ENCODE data around the gene TMEM121B.

The TMEM121B gene

DNA sequence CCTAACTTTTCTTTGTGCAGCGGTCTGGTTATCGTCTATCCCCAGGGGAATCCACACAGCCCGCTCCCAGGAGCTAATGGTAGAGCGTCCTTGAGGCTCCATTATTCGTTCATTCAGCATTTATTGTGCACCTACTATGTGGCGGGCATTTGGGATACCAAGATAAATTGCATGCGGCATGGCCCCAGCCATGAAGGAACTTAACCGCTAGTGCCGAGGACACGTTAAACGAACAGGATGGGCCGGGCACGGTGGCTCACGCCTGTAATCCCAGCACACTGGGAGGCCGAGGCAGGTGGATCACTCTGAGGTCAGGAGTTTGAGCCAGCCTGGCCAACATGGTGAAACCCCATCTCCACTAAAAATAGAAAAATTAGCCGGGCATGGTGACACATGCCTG lies 11.2 kb downstream of the TMEM121B start:
- no peak for DNase-seq

- DNase-seq = no peak
Measured at GRCh38 chr22:17109113-17109865, 11.9 kb downstream of the TMEM121B start.

GRCh38 chr22:17108256-17109112 lies 12.7 kb downstream of the TMEM121B start:
- DNase-seq = no peak

GRCh38 chr22:17107547-17107810 lies 13.7 kb downstream of the TMEM121B start:
- no peak for DNase-seq

GRCh38 chr22:17106785-17107546 lies 14.2 kb downstream of the TMEM121B start:
- DNase-seq = no peak

DNA sequence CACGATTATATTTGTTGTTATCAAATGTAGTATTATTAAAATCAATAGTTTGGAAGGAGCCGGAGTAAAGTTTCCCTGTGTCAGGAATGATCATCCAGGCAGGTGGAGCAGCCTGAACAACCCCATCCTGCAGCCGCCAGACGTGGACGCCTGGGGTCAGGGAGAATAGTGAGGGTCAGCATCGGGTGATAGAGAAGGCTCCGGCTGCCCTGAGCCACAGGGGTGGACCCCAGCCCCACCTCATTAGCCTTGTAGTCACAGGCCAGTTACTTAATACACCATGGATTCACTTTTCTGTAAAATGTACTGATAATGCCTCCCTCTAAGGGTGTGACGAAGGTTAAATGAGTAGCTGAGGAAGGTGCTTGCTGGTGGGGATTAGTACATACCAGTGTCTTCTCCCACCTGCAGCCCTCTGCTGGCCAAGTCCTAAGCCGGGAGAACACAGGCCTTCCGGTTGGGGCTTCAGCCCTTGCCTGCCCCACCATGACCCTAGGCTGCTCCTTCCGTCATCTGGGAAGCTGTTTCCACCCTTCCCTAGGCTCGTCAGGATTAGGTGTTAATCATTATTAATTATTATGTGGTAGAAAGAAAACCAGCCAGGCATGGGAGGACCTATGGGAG lies 14.9 kb downstream of the TMEM121B start:
- DNase-seq = no peak

DNA sequence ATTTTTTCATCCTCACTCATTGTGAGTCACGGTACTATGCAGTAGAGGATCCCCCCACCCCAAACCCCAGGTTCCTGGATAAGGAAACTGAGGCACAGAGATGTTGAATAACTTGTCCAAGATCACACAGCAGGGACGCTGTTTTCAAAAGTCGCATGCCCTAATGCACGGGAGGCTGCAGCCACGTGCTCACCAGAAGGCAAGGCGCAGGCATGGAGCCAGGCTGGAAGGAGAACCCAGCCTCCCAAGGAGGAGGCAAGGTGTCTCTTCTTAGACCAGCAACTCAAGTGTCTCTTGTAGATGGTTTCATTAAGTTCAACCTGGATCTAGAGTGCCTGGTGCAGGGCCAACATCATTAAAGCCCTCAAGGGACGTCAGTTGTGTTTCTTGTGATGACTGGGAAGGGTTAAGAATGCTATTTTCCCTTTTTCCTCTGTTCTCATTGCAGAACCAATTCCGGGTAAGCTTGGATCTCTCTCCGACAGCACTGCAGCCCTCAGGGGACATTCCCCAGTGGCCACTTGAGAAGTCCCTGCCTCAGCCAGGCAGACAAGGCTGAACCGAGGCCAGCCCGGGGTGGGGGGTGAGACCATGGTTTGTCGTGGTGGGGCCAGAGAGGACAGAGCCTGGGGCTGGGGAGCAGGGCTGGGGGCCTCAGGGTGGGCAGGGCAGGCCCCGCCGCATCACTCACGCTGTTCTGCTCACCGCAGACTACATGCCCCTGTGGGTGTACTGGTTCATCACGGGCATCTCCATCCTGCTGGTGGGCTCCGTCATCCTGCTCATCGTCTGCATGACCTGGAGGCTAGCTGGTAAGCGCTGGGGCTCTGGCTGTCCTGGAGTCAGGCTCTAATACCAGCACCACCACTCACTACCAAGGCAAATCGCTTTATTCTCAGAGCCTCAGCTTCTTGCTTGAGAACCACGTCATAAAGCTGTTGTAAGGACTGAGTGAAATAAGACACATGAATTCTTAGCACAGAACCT lies 15.7 kb downstream of the TMEM121B start:
- DNase-seq = no peak

DNA sequence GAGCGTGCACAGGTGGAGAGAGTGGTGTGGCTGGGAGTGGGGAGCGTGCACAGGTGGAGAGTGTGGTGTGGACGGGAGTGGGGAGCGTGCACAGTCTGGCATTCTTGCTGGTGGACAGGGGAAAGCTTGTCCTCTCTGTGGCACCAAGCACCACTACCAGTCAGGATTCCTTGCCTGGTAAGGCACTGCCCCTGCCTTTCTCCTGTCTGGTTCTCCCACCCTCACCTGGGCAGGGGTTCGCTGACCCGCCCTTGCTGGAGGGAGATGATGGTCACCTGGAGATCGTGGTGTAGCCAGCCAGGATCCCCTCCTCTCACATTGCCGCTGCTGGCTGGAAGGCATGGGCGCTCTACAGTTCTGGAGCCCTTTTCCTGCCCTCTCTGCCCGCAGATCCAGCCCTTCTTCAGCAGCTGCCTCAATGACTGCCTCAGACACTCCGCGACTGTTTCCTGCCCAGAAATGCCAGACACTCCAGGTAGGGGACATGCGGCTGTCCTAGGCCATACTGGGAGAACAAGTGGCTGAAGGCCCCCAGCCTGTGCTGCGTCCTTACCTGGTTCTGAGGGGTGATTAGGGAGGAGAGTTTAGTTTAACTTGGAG lies 16.7 kb downstream of the TMEM121B start:
- DNase-seq = no peak

- no peak for DNase-seq
Measured at GRCh38 chr22:17103351-17103750, 17.8 kb downstream of the TMEM121B start.

GRCh38 chr22:17102297-17102667 lies 18.9 kb downstream of the TMEM121B start:
- no peak for DNase-seq

DNA sequence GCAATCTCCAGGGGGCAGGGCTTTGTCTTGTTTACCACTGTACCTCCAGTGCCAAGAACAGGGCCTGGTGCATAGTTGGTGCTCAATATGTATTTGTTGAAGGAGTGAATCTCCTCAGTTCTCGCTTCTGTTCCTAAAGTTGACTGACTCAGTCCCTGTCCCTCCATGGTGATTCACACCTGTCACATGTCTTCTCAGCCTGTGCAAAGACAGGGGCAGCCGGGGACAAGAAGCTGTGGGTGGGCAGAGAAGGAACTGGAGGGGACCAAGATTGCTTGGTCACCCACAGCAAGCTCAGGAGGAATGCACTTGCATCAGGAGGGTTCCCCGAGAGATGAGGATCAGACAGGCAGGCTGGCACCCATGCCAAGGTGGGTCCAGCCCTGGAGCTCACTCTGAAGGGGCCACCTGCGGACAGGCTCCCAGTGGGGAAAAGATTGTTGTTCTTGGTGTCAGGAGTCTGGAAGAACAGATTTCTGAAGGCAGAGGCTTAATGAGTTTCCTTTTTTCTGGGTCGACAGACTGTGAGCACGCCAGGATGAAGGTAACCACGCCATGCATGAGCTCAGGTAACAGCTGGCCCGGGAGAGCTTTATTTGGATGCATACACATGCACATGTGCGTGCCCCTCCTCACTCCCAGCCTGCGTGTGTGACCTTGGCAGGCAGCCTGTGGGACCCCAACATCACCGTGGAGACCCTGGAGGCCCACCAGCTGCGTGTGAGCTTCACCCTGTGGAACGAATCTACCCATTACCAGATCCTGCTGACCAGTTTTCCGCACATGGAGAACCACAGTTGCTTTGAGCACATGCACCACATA lies 19.5 kb downstream of the TMEM121B start:
- no peak for DNase-seq

DNA sequence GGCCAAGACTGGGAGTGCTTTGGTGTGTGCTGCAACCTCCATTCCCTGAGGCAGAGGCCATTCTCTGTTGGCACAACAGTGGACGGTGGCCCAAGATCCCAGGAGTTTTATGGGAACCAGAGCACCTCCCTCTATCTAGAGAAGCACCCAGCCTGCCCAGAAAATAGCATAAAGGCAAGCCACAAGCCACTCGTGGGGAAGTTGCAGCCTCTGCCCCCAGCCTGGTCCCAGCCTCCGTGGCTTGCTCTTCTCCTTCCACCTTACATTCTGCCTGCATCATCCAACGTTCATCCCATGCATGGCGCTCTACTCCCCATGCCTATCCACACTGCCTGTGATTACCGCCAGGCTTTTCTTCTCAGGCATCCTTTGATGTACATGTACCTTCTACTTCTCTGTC lies 20.5 kb downstream of the TMEM121B start:
- no peak for DNase-seq

DNA sequence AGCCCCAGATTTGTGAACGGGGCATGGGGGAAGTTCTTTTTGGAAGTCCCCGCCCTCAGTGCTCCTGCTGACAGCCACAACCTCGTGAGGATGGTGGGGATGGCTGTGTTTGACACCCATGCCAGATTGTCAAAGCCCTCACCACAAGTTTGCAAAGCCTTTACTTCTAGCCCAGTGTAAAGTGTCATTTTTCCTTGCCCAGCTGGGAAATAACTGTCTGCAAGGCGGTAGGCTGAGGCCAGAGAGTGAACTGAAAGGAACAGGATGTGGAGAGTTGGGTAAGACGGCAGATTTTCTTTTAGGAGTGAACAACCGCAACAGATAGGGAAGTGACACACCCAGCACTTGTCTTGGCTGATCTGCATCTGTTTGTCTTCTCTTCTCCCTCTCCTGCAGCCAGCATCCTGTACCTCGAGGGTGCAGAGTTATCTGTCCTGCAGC lies 22.8 kb downstream of the TMEM121B start:
- no peak for DNase-seq

DNA sequence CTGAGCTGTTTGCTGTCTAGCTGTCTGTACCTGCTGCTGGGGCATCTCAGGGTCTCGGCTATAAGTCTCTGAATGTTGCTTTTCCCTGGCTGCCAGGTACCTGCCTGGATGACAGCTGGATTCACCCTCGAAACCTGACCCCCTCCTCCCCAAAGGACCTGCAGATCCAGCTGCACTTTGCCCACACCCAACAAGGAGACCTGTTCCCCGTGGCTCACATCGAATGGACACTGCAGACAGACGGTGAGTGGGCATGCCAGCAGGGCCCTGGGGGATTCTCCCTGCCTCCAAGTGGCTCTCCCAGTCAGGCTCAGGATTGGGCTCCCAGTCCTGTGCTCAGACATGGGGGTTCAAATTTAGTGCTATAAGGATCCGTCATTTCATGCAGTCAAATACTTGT lies 23.5 kb downstream of the TMEM121B start:
- DNase-seq = no peak

DNA sequence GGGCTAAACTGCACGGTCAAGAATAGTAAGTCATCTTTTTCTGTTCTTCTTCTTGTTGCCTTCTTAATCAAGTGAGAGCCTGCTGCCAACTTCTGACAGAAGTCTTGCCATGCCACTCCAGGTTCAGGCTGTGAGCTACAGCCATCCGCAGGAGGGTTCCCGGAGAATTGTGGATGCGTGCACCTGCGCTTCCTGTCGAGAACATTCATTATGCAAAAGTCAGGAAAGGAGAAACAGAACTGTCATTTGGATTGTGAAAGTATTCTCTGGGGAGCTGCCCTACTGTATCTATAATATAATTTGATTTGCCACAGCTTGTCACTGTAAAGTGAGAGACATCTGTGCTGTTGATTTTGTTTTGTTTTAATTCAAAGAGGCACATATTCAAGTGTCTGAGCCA lies 24.1 kb downstream of the TMEM121B start:
- no peak for DNase-seq

- DNase-seq = no peak
Measured at GRCh38 chr22:17096071-17096470, 25.1 kb downstream of the TMEM121B start.

GRCh38 chr22:17095538-17095937 lies 25.6 kb downstream of the TMEM121B start:
- no peak for DNase-seq

- DNase-seq = no peak
Measured at GRCh38 chr22:17093081-17093480, 28.1 kb downstream of the TMEM121B start.

GRCh38 chr22:17091851-17092250 lies 29.3 kb downstream of the TMEM121B start:
- no peak for DNase-seq

- no peak for DNase-seq
Measured at GRCh38 chr22:17090550-17090949, 30.6 kb downstream of the TMEM121B start.
